Ovary (tissue), 9 donors: Measurements from ENCODE around the gene PPIL6. TPM values are rescaled to one million over a fixed set of nuclear protein-coding genes. Genes with fewer than 3 reads are reported as not detected.

Experiments used
- DNase-seq, 5 donors: peaks; one replicate each; pipeline ENCODE4 v3.0.0-alpha.2; 2019 to 2020
- H3K27ac ChIP-seq, 2 donors: fragments of 200-600 bp; one replicate each; pipeline versions ENCODE4 v1.5.1 to v1.8.0; 2019 to 2022
- H3K27me3 ChIP-seq: fragments of 200-600 bp; one replicate; pipeline ENCODE4 v1.8.0; 2022
- H3K36me3 ChIP-seq: fragments of 200-600 bp; sonication (generic); one replicate; pipeline ENCODE4 v1.5.1; 2019
- H3K4me1 ChIP-seq: one replicate; pipeline ENCODE4 v1.8.1; 2013; ENCODE audit warnings: mild to moderate bottlenecking, moderate library complexity; ENCODE audit not compliant: insufficient read depth
- H3K4me3 ChIP-seq: fragments of 200-600 bp; sonication (generic); one replicate; pipeline ENCODE4 v1.5.1; 2017
- H3K9me3 ChIP-seq, 2 donors: fragments of 200-600 bp in 1 of 2; sonication (generic) in 1 of 2; one replicate each; pipeline versions ENCODE4 v1.5.1 to v1.8.1; 2013 to 2019; ENCODE audit warnings: mild to moderate bottlenecking in 1 of 2, moderate library complexity in 1 of 2
- CTCF ChIP-seq, 3 donors: fragments of 450-650 bp in 2 of 3; fragments of 200-600 bp in 1 of 3; IDR thresholded peaks; one replicate each; pipeline versions ENCODE4 v1.5.1 to v1.8.0; 2016 to 2022; ENCODE audit warnings: antibody characterized with exemption in 3 of 3, mild to moderate bottlenecking in 1 of 3
- EP300 ChIP-seq: sonication (generic); formaldehyde crosslinking; IDR thresholded peaks from one replicate; pipeline ENCODE4 v1.6.1; 2017; ENCODE audit warnings: antibody characterized with exemption
- POLR2A ChIP-seq: fragments of 450-650 bp; IDR thresholded peaks from one replicate; pipeline ENCODE4 v1.6.1; 2017; ENCODE audit warnings: antibody characterized with exemption, mild to moderate bottlenecking, moderate library complexity
- WGBS, 3 donors: extraction: QIAGEN DNeasy Blood & Tissue Kit in 1 of 3; methylation state at CpG; one replicate each; pipeline versions ENCODE4 v1.1.5 to v1.1.7; 2013 to 2017; 5-methylcytosine and 5-hydroxymethylcytosine counted together
- intact Hi-C, 4 donors: fragments of 100-400 bp; cut with DNase I; formaldehyde crosslinking; loops; one replicate each; pipeline versions ENCODE4 v1.11.0 to v1.15.1; 2022 to 2023
- polyA plus RNA-seq, 2 donors: library from polyadenylated mRNA; stranded (reverse); fragments of 200-250 nt in 1 of 2; fragments of 350-450 nt in 1 of 2; fragmentation: Illumina TruSeq in 1 of 2; extraction: RNeasy Lipid Tissue Mini Kit (QIAGEN cat#74804) in 1 of 2; gene quantifications; one replicate each; pipeline ENCODE4 v1.2.3, GENCODE V29; 2013 to 2014
- total RNA-seq, 7 donors: library from RNA; depleted of rRNA in 2 of 7; stranded (reverse); fragments of >200 nt in 2 of 7; fragmentation: NEBNext Ultra II Directional in 3 of 7; extraction: Animal tissue kit (Norgen Biotek cat#: 25700) in 3 of 7; gene quantifications; one replicate each; pipeline versions ENCODE4 v1.1.0 to v1.2.4, GENCODE V29; 2016 to 2023
- donor health status: DM: no; HTN: no; CAD: no; lungs with moderate emphysema.
- donor health status: DM: no; HTN: no; CAD: no.
- donor health status: Bipolar disorder and iron deficiency.
- donor health status: DM: yes; HTN: yes; CAD: no.
- donor health status: DM: no; HTN: no; CAD: no.
- donor health status: DM: yes; HTN: yes; CAD: no.

Gene PPIL6
- total and polyA plus RNA-seq, 9 donors, result 6.3 to 29.8 (median 10.9) TPM

GRCh38 chr6:109347779-109348178, 92.6 kb downstream of the PPIL6 start:
- Histone ChIP-seq H3K36me3 (no peaks in the 10 kb centered on the region), H3K4me3 (no peak overlapping the region), H3K9me3 (no peaks in the 10 kb centered on the region), H3K27me3 (no peaks in the 10 kb centered on the region), H3K27ac (no peak overlapping the region), H3K4me1 (no peaks in the 10 kb centered on the region)
- intact Hi-C loops, result no loop called here
- WGBS, 3 donors, result 63 to 72% (median 67%) methylated on average over 3 of the region's 3 CpGs
- no peak for TF ChIP-seq POLR2A
- TF ChIP-seq CTCF (IDR thresholded peaks at IDR 0.05), result no peak
- no peak for TF ChIP-seq EP300
- no peak for DNase-seq

GRCh38 chr6:109345986-109346385, 94.4 kb downstream of the PPIL6 start:
- H3K27me3 ChIP-seq, result no peaks in the 10 kb centered on the region
- H3K4me1 ChIP-seq, result no peaks in the 10 kb centered on the region
- TF ChIP-seq POLR2A (no peak), EP300 (no peak), CTCF (IDR thresholded peaks at IDR 0.05) (no peak)
- H3K36me3 ChIP-seq, result no peaks in the 10 kb centered on the region
- DNase-seq, result no peak
- WGBS, 3 donors, result 84 to 100% (median 93%) methylated on average over 4 of the region's 4 CpGs
- intact Hi-C loops, result no loop called here
- no peak overlapping the region for H3K4me3 ChIP-seq
- H3K27ac ChIP-seq, result no peak overlapping the region
- H3K9me3 ChIP-seq, result no peaks in the 10 kb centered on the region

GRCh38 chr6:109344226-109344625, 96.2 kb downstream of the PPIL6 start:
- H3K27me3 ChIP-seq, result no peaks in the 10 kb centered on the region
- 79 to 91% (median 80%) methylated on average over 2 of the region's 2 CpGs for WGBS, 3 donors
- TF ChIP-seq CTCF (IDR thresholded peaks at IDR 0.05) (no peak), EP300 (no peak), POLR2A (no peak)
- intact Hi-C loops, result loop anchor here in 1 of 4 donors (5.0 kb wide), 1 partner anchor 68 kb away; no protein-coding TSS in a partner anchor
- H3K9me3 ChIP-seq, result no peaks in the 10 kb centered on the region
- H3K4me1 ChIP-seq, result no peaks in the 10 kb centered on the region
- DNase-seq, result no peak
- H3K36me3 ChIP-seq, result no peaks in the 10 kb centered on the region
- H3K4me3 ChIP-seq, result no peak overlapping the region
- H3K27ac ChIP-seq, result no peak overlapping the region

GRCh38 chr6:109343518-109343917, 96.9 kb downstream of the PPIL6 start:
- Histone ChIP-seq H3K4me3 (no peak overlapping the region), H3K36me3 (no peaks in the 10 kb centered on the region), H3K27me3 (no peaks in the 10 kb centered on the region), H3K27ac (no peak overlapping the region), H3K9me3 (no peaks in the 10 kb centered on the region), H3K4me1 (no peaks in the 10 kb centered on the region)
- DNase-seq, result no peak
- intact Hi-C loops, result loop anchor here in 1 of 4 donors (5.0 kb wide), 1 partner anchor 69 kb away; no protein-coding TSS in a partner anchor
- TF ChIP-seq CTCF (IDR thresholded peaks at IDR 0.05) (no peak), POLR2A (no peak), EP300 (no peak)
- WGBS, 3 donors, result 92 to 94% (median 94%) methylated on average over 7 of the region's 7 CpGs
